Measurements from ENCODE around the gene LCORL. TPM values are rescaled to one million over a fixed set of nuclear protein-coding genes. Genes with fewer than 3 reads are reported as not detected.

Gene LCORL
- total and polyA plus RNA-seq, 9 of the 15 experiments (the other 6 are each of a cell fraction or from before 2014, with no cell fraction given) = 3.1 to 24.5 (median 11.1) TPM

DNA sequence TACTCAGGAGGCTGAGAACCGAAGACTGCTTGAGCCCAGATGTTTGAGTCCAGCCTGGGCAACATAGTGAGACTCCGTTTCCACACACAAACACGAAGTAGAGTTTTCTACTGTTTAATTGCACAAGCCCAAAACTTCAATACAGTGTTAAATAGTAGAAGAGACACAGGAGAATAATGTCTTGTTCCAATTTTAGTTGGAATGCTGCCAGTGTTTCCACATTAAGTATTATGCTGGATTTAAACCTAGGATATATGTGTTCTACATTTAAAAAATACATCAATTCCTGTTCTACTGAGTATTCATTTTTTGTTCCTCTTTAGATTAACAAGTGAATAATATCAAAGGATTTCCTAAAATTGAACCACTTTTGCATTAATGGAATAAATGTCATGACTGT, 91.3 kb downstream of the LCORL start:
- H3K27me3 ChIP-seq (ENCODE audit: control insufficient read depth in 2 of 2, insufficient read depth in 2 of 2, low read length in 2 of 2) = no peaks in the 10 kb centered on the region
- POLR2A ChIA-PET = no interaction called here
- H2AFZ ChIP-seq (ENCODE audit: low read depth, low read length) = no peak overlapping the region
- ATAC-seq (no peak), DNase-seq (ENCODE audit: extremely low read depth in 1 of 4, low spot score in 3 of 4) (no peak), FAIRE-seq (no peak)
- CTCF ChIA-PET (ENCODE audit: low intra/inter-chr PET ratio) = no interaction called here
- BruUV-seq (replicated peaks) = no TSS peak
- no peaks in the 10 kb centered on the region for H3K9me3 ChIP-seq (replicated peaks; ENCODE audit: control insufficient read depth, insufficient read depth, low read depth, low read length)
- H3K27ac ChIP-seq (ENCODE audit: extremely low read depth, low read depth, low read length) = no peak overlapping the region
- H3K9me1 ChIP-seq (ENCODE audit: control insufficient read depth, insufficient read depth, low read length) = no peaks in the 10 kb centered on the region
- no peaks in the 10 kb centered on the region for H3K79me2 ChIP-seq (ENCODE audit: control insufficient read depth, insufficient read depth, low read length)
- H3K36me3 ChIP-seq (ENCODE audit: control insufficient read depth, insufficient read depth, low read length) = no peaks in the 10 kb centered on the region
- no peak overlapping the region for H3K4me2 ChIP-seq (ENCODE audit: insufficient read depth, low read length)
- H3K4me1 ChIP-seq (replicated peaks in 1 of 2; ENCODE audit: control insufficient read depth in 2 of 2, insufficient read depth in 2 of 2, low read length in 2 of 2) = no peaks in the 10 kb centered on the region
- in situ Hi-C loops (cut with MboI) = no loop called here
- TF ChIP-seq FOXO4 (CRISPR knock-in tag; IDR thresholded peaks at IDR 0.05) = no peak
- TF ChIP-seq NFIC (IDR thresholded peaks at IDR 0.05) = 0 out of 2 replicates have a peak, but pooled peaks have one; percentile 6
- no peak for TF ChIP-seq HMBOX1 (IDR thresholded peaks at IDR 0.05)
- TF ChIP-seq IRF1 (CRISPR knock-in tag; IDR thresholded peaks at IDR 0.05; ENCODE audit: borderline replicate concordance) = no peak
- TF ChIP-seq ZNF717 (CRISPR knock-in tag; IDR thresholded peaks at IDR 0.05) = no peak
- intact Hi-C loops (cut with micrococcal nuclease) = no loop called here
- no peak overlapping the region for H3K9ac ChIP-seq (ENCODE audit: insufficient read depth in 1 of 2, low read depth in 2 of 2, low read length in 2 of 2)
- no peak overlapping the region for H3K4me3 ChIP-seq
- no peaks in the 10 kb centered on the region for H4K20me1 ChIP-seq (replicated peaks; ENCODE audit: control insufficient read depth, insufficient read depth, low read length)
- 100% methylated on average over 3 of the region's 3 CpGs for WGBS (ENCODE audit: insufficient coverage, low coverage, missing lambda C conversion rate)

Measured in K562 (cell line).